GM12892 (cell line): ENCODE results near the gene CDC14A.

Source experiments
- POLR2A ChIP-seq: IDR thresholded peaks from 2 replicates; pipeline ENCODE4 v1.6.1; 2011; ENCODE audit warnings: low read depth, low read length, control low read depth
- POLR2AphosphoS5 ChIP-seq: IDR thresholded peaks from 2 replicates; pipeline ENCODE4 v1.6.1; 2011; ENCODE audit warnings: low read depth, low read length, control low read depth
- TAF1 ChIP-seq: IDR thresholded peaks from 2 replicates; pipeline ENCODE4 v1.6.1; 2011; ENCODE audit warnings: low read depth, mild to moderate bottlenecking, control low read depth, low read length, borderline replicate concordance

DNA sequence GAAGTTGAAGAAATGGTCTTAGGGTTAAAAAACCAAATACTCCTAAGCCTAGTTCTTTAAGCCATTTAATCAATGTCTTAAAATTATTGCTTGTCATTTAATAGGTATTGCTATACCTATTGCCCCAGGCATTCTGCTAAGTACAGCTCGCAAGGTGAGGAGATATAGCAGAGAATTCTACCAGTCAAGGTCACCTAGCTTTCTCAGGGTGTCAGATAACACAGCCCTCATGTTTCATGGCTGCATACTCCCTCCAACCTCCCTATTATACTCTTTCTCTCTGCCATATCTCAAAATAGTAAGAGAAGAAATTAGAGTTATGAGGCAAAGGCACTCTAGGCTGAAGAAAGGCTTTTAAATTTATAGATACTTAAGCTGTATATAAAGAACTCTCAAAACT, 117.3 kb downstream of the CDC14A start:
- no peak for TF ChIP-seq POLR2A
- TF ChIP-seq POLR2AphosphoS5 = no peak
- no peak for TF ChIP-seq TAF1
